DMS 273 treated with DMSO at 0.1 percent for 48 hours (cell line): ENCODE data around the gene SMARCC2.
"Not testable (repeated sequence)": the region's sequence is repeated elsewhere in the genome, so short reads cannot be mapped to it uniquely, and the experiment has no call there.

Source experiments
- DNase-seq: peaks from one replicate; lab custom pipeline; 2025; lab: John Stamatoyannopoulos, UW

SMARCC2 gene

DNA sequence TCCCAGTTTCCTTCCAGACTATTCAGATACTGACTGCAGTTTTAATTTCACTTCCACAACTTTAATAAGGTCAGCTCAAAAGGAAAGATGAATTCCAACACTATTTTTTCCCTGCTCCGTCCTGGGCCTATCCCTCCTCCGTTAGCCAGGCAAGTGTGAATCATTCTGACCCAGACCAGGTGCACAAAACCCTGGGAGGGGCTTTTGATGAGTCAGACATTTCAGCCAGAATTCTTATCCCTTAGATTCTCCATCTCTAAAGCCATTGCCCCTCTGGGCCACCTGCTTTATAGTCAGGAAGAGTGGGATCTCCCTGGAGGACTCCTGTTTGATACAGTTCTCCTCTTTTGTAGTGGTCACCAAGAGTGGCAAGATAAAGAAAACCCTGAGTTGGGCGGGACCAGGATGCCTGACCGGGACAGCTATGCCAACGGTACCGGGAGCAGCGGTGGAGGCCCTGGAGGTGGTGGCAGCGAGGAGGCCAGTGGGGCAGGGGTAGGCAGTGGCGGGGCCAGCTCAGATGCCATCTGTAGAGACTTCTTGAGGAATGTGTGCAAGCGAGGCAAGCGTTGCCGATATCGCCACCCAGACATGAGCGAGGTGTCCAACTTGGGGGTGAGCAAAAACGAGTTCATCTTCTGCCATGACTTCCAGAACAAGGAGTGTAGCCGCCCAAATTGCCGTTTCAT lies 69.0 kb downstream of the SMARCC2 start:
- DNase-seq = no peak

- peak; percentile 36 for DNase-seq
Observed at GRCh38 chr12:56119361-56119796, 69.9 kb downstream of the SMARCC2 start.

DNA sequence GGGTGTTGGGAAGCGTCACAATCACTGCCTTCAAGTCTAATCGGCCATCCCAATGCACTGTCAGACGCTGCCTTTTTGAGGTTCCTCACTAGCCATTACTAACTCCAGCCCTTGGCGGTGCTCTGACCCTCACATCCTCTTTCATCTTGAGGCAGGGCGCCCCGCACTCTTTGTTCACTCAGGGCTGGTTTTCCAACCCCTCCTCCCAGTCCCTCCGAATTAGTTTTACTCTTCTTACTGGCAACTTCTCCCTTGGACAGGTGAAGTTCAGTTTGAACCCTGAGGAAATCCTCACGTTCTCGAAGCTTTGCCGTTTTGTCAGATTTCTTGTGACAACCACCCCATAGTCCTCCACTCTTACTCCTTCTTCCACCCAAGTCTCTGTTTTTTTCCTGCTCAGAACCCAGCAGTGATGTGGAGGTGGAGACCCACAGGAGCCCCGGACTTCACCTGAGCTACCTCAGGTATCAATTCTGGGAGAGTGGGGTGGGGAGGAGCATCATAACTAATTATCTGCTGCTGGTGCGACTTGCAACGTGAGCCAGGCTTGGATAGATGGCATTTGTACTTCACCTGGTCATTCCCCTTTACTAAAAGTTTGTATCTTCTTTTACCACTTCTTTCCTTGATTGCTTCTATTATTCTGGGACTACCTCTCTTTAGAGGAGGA lies 70.5 kb downstream of the SMARCC2 start:
- no peak for DNase-seq

GRCh38 chr12:56117778-56118687 lies 71.2 kb downstream of the SMARCC2 start, which contains the start of gene ZC3H10:
TSS of gene ZC3H10 (plus strand) at chr12:56118266. CDS start at chr12:56120563, 2,297 bp downstream.
- peak; percentile 99 for DNase-seq

DNA sequence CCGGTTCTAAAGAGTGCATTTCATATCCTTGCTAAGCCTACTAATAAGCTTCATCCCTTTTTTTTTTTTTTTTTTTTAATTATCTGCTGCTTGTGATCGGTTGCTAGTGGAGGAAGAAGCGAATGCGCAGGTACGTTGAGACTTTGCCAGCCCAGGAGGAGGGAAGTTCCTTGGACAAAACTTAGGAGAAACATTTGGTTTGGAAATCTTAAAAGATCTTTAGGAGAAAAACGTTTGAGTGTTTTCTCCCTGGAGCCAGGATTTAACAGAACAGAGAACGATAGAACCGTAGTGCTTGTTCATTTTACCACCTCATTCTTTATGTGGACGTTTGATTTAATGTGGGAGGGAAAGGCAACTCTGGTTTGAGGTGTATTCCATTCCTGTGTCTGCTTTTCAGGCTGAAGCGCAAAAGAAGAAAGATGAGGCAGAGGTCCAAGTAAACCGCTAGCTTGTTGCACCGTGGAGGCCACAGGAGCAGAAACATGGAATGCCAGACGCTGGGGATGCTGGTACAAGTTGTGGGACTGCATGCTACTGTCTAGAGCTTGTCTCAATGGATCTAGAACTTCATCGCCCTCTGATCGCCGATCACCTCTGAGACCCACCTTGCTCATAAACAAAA lies 72.1 kb downstream of the SMARCC2 start:
- not testable (repeated sequence) for DNase-seq

DNA sequence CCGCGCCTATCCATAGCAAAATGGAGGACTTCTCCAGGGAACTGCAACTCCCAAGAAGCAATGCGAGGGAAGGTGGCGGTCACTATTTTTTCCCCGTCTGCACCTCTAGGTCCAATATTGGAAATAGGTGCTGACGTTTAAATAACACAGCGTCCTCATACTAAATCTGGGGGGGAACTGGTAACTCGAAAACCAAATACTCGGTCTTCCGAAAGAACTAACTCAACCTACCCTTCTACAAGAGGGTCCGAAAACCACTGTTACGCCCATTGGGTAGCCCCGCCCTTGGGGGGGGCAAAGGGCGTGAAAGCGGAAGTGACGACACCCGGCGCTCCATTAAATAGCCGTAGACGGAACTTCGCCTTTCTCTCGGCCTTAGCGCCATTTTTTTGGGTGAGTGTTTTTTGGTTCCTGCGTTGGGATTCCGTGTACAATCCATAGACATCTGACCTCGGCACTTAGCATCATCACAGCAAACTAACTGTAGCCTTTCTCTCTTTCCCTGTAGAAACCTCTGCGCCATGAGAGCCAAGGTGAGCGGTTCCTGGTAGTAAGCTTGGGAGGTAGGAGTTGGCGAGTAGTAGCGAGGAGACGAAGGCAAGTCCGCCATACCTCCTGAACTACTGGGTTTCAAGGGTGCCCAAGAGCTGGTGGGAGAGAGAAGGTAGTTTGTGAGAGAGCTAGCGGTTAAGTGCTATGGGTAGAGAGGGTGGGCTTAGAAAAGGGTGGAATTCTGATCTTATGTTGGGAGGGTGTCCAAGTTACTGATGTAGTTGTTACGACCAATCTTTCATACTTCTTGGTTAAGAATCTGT lies 72.8 kb downstream of the SMARCC2 start, which contains the start of gene RPL41:
Gene RPL41, plus strand, starts transcription at position 367 of the 815 bp plus-strand sequence.
- DNase-seq = peak; percentile 67

DNA sequence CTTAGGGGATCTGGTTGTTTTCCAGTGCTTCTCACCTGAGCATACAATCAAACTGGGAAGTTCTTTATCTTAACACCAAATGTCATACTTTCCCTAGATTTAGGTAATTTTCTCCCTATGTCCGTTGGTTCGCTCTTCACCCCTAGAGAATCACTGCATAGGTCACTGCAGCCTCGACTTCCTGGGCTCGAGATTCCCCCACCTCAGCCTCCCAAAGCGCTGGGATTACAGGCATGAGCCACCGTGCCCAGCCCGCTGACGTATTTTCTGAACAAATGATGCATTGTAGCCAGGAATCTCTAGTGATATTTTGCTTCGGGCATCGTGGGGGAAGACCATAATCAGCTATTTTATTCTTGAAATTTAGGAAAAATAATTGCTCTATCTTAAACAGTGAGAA lies 74.0 kb downstream of the SMARCC2 start:
- DNase-seq = no peak

DNA sequence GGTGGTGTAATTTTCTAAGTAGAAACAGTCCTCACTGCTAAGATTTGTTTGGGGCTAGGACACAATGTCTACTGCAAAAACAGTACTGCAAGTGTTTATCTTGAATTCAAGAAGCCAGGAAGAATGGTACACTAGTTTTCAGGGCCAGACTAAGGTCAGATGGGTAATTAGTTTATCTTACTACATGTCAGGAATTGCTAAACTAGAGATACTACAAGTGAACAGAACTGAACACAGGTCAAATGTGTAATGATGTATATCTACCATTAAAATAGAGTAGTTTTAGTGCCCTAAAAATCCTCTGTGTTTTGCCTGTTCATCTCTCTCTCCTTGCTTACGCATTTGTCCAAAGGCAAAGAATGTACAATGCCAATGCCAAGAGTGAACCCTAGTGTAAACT lies 75.2 kb downstream of the SMARCC2 start:
- no peak for DNase-seq
